ENCODE results near the gene SUPT20HL2.
"Not testable (repeated sequence)": the region's sequence is repeated elsewhere in the genome, so short reads cannot be mapped to it uniquely, and the experiment has no call there.

GRCh38 chrX:24309580-24310374 lies 4.1 kb downstream of the SUPT20HL2 start:
- not testable (repeated sequence) for TF ChIP-seq ZNF274 (IDR thresholded peaks at IDR 0.05; ENCODE audit: low read depth, low read length); YY1 (IDR thresholded peaks at IDR 0.05; ENCODE audit: insufficient read depth, insufficient read length); SUZ12 (IDR thresholded peaks at IDR 0.05; ENCODE audit: extremely low read depth, insufficient read depth, insufficient read length)
